HepG2 (cell line): Measurements from ENCODE around the gene NMNAT1. TPM values are rescaled to one million over a fixed set of nuclear protein-coding genes. Genes with fewer than 3 reads are reported as not detected.

Source experiments
- EED ChIP-seq: sonication (generic); formaldehyde crosslinking; IDR thresholded peaks from 2 replicates; pipeline ENCODE4 v1.5.0; 2020; ENCODE audit warnings: mild to moderate bottlenecking, missing genetic modification reagents
- HDAC6 ChIP-seq: fragments of 200-600 bp; sonication (generic); IDR thresholded peaks from 2 replicates; pipeline ENCODE4 v1.7.0; 2017; ENCODE audit warnings: mild to moderate bottlenecking, antibody characterized with exemption, low read length, low read depth
- NFE2L2 ChIP-seq: fragments of 150-350 bp; IDR thresholded peaks from 2 replicates; pipeline ENCODE4 v1.6.1; 2014; ENCODE audit warnings: low read length
- NKX3-1 ChIP-seq: sonication (generic); formaldehyde crosslinking; IDR thresholded peaks from 2 replicates; pipeline ENCODE4 v1.5.0; 2020; ENCODE audit warnings: missing genetic modification reagents
- PHF8 ChIP-seq: sonication (generic); formaldehyde crosslinking; IDR thresholded peaks from 2 replicates; pipeline ENCODE4 v1.5.0; 2020; ENCODE audit warnings: missing genetic modification reagents
- RARA ChIP-seq: IDR thresholded peaks from 2 replicates; pipeline ENCODE4 v1.6.1; 2016; ENCODE audit warnings: missing genetic modification reagents, missing compliant biosample characterization
- RELA ChIP-seq: sonication (generic); formaldehyde crosslinking; IDR thresholded peaks from 2 replicates; pipeline ENCODE4 v1.4.0; 2020; ENCODE audit warnings: missing genetic modification reagents
- SP1 ChIP-seq, 2 experiments: fragments of 450-650 bp in 1 of 2; sonication (generic) in 1 of 2; formaldehyde crosslinking in 1 of 2; IDR thresholded peaks; 2 replicates each; pipeline versions ENCODE4 v1.4.0 to v1.6.1; 2016 to 2020; ENCODE audit warnings: missing genetic modification reagents in 1 of 2
- THAP11 ChIP-seq: IDR thresholded peaks from 2 replicates; pipeline ENCODE4 v1.6.1; 2016; ENCODE audit warnings: missing biosample characterization, missing genetic modification reagents
- ZBTB49 ChIP-seq: sonication (generic); formaldehyde crosslinking; IDR thresholded peaks from 2 replicates; pipeline ENCODE4 v1.4.0; 2020; ENCODE audit warnings: missing genetic modification reagents, borderline replicate concordance
- ZNF12 ChIP-seq: sonication (generic); formaldehyde crosslinking; IDR thresholded peaks from 2 replicates; pipeline ENCODE4 v1.5.0; 2020; ENCODE audit warnings: missing genetic modification reagents
- ZNF318 ChIP-seq: sonication (generic); formaldehyde crosslinking; IDR thresholded peaks from 2 replicates; pipeline ENCODE4 v1.4.0; 2020; ENCODE audit warnings: mild to moderate bottlenecking, missing genetic modification reagents
- ZNF574 ChIP-seq: sonication (generic); formaldehyde crosslinking; IDR thresholded peaks from 2 replicates; pipeline ENCODE4 v1.4.0; 2020; ENCODE audit warnings: missing genetic modification reagents
- polyA plus RNA-seq, 8 experiments: library from polyadenylated mRNA; depleted of rRNA in 3 of 8; stranded (reverse) in 7 of 8; unstranded in 1 of 8; fragments of >200 nt; fragmentation: Illumina TruSeq in 4 of 8; extraction: Trizol in 4 of 8; gene quantifications; 2 replicates each; pipeline versions ENCODE4 v1.2.1 to v1.2.3, GENCODE V29; 2011 to 2016; ENCODE audit warnings: low read depth in 4 of 8, missing spikeins in 1 of 8, mixed read lengths in 1 of 8; ENCODE audit not compliant: insufficient read depth in 1 of 8
- total RNA-seq, 5 experiments: library from RNA; depleted of rRNA; stranded (reverse); fragments of >200 nt; fragmentation: Illumina TruSeq; extraction: Trizol; gene quantifications; 2 replicates each; pipeline ENCODE4 v1.2.3, GENCODE V29; 2016; ENCODE audit warnings: low read depth in 1 of 5

Gene NMNAT1
- total and polyA plus RNA-seq, 2 of the 13 experiments (the other 11 are each of a cell fraction or from before 2014, with no cell fraction given): 5.6 to 12.2 TPM

- TF ChIP-seq SP1 (IDR thresholded peaks at IDR 0.05) (no peak), SP1 (CRISPR knock-in tag; IDR thresholded peaks at IDR 0.05) (peak; percentile 92), EED (CRISPR knock-in tag) (no peak), PHF8 (CRISPR knock-in tag) (peak; percentile 64), ZNF318 (CRISPR knock-in tag) (no peak), THAP11 (CRISPR knock-in tag) (no peak; the same call in 1 of the 2 replicates), ZNF574 (no peak; the same call in none of the 2 replicates), ZNF12 (CRISPR knock-in tag) (no peak), RARA (no peak), RELA (CRISPR knock-in tag) (no peak), HDAC6 (no peak), ZBTB49 (CRISPR knock-in tag) (no peak), NKX3-1 (CRISPR knock-in tag) (peak; percentile 36; the same call in 1 of the 2 replicates), NFE2L2 (no peak)
These were observed 32.7 kb upstream of the NMNAT1 start (continued) for GRCh38 chr1:9910423-9911178.
